Activated naive CD4-positive, alpha-beta T cell treated with anti-CD3 and anti-CD28 coated beads, Interleukin-2, amount 50 U/mL, for 24 hours (primary cell): ENCODE data around the gene TRIM3.
A peak's percentile ranks its signal among the peaks of the same experiment; 100 is the strongest.

Experiments used
- H3K27ac Mint-ChIP-seq: one replicate; pipeline ENCODE4 v1.8.0; 2021; ENCODE audit warnings: mild to moderate bottlenecking, mixed read lengths
- H3K27me3 Mint-ChIP-seq: one replicate; pipeline ENCODE4 v1.8.0; 2021; ENCODE audit warnings: mixed read lengths
- H3K36me3 Mint-ChIP-seq: one replicate; pipeline ENCODE4 v1.8.0; 2021; ENCODE audit warnings: mixed read lengths
- H3K4me1 Mint-ChIP-seq: one replicate; pipeline ENCODE4 v1.8.0; 2021; ENCODE audit warnings: mixed read lengths
- H3K4me3 Mint-ChIP-seq: one replicate; pipeline ENCODE4 v1.8.0; 2021; ENCODE audit warnings: mild to moderate bottlenecking, mixed read lengths
- H3K9me3 Mint-ChIP-seq: one replicate; pipeline ENCODE4 v1.8.0; 2021; ENCODE audit warnings: mixed read lengths

TRIM3 gene

GRCh38 chr11:6486256-6486655 lies 12.5 kb upstream of the TRIM3 start:
- Mint-ChIP-seq H3K4me1 (peaks cover 30% of the 10 kb centered on the region), H3K4me3 (no peak overlapping the region), H3K9me3 (no peaks in the 10 kb centered on the region), H3K27ac (no peak overlapping the region), H3K27me3 (no peaks in the 10 kb centered on the region), H3K36me3 (peaks cover 13% of the 10 kb centered on the region)

GRCh38 chr11:6485661-6486060 lies 11.9 kb upstream of the TRIM3 start:
- no peak overlapping the region for H3K27ac Mint-ChIP-seq
- peaks cover 33% of the 10 kb centered on the region for H3K4me1 Mint-ChIP-seq
- H3K27me3 Mint-ChIP-seq = no peaks in the 10 kb centered on the region
- H3K9me3 Mint-ChIP-seq = no peaks in the 10 kb centered on the region
- peaks cover 13% of the 10 kb centered on the region for H3K36me3 Mint-ChIP-seq
- no peak overlapping the region for H3K4me3 Mint-ChIP-seq

GRCh38 chr11:6483015-6483414 lies 9.3 kb upstream of the TRIM3 start:
- peaks cover 12% of the 10 kb centered on the region for H3K36me3 Mint-ChIP-seq
- H3K4me3 Mint-ChIP-seq = peak overlapping the region; percentile 88
- no peaks in the 10 kb centered on the region for H3K9me3 Mint-ChIP-seq
- H3K27me3 Mint-ChIP-seq = no peaks in the 10 kb centered on the region
- peak overlapping the region; percentile 76 for H3K27ac Mint-ChIP-seq
- H3K4me1 Mint-ChIP-seq = peaks cover 34% of the 10 kb centered on the region

- Mint-ChIP-seq H3K4me1 (peaks cover 34% of the 10 kb centered on the region), H3K27ac (peak overlapping the region; percentile 76), H3K9me3 (no peaks in the 10 kb centered on the region), H3K4me3 (peak overlapping the region; percentile 88), H3K27me3 (no peaks in the 10 kb centered on the region), H3K36me3 (peaks cover 13% of the 10 kb centered on the region)
These were observed 8.7 kb upstream of the TRIM3 start for GRCh38 chr11:6482441-6482840.

- H3K4me3 Mint-ChIP-seq = peak overlapping the region; percentile 88
- peak overlapping the region; percentile 48 for H3K27ac Mint-ChIP-seq
- H3K4me1 Mint-ChIP-seq = peaks cover 34% of the 10 kb centered on the region
- H3K36me3 Mint-ChIP-seq = peaks cover 13% of the 10 kb centered on the region
- H3K27me3 Mint-ChIP-seq = no peaks in the 10 kb centered on the region
- H3K9me3 Mint-ChIP-seq = no peaks in the 10 kb centered on the region
These were observed 8.2 kb upstream of the TRIM3 start for GRCh38 chr11:6481924-6482275.

GRCh38 chr11:6481012-6481923 lies 7.5 kb upstream of the TRIM3 start, which contains the start of the genes ARFIP2 and TIMM10B:
TSS of gene ARFIP2 (minus strand) at chr11:6481331. CDS start at chr11:6480421, 910 bp downstream.
TSS of gene TIMM10B (plus strand) at chr11:6481501. CDS start at chr11:6481517, 16 bp downstream.
- H3K9me3 Mint-ChIP-seq = no peaks in the 10 kb centered on the region
- H3K4me3 Mint-ChIP-seq = peak within 1 kb of the TSS; percentile 88
- H3K27me3 Mint-ChIP-seq = no peaks in the 10 kb centered on the region
- peak within 1 kb of the TSS; percentile 89 for H3K27ac Mint-ChIP-seq
- H3K4me1 Mint-ChIP-seq = peaks cover 34% of the 10 kb centered on the region
- peaks cover 13% of the 10 kb centered on the region for H3K36me3 Mint-ChIP-seq

- Mint-ChIP-seq H3K27me3 (no peaks in the 10 kb centered on the region), H3K4me3 (peak overlapping the region; percentile 88), H3K4me1 (peaks cover 36% of the 10 kb centered on the region), H3K9me3 (no peaks in the 10 kb centered on the region), H3K27ac (peak overlapping the region; percentile 89), H3K36me3 (peaks cover 13% of the 10 kb centered on the region)
These were observed 6.7 kb upstream of the TRIM3 start for GRCh38 chr11:6480299-6480914.

GRCh38 chr11:6476571-6476970 lies 2.8 kb upstream of the TRIM3 start:
- Mint-ChIP-seq H3K9me3 (no peaks in the 10 kb centered on the region), H3K4me3 (no peak overlapping the region), H3K4me1 (peaks cover 46% of the 10 kb centered on the region), H3K27me3 (no peaks in the 10 kb centered on the region), H3K27ac (no peak overlapping the region), H3K36me3 (peaks cover 4% of the 10 kb centered on the region)

GRCh38 chr11:6475936-6476335 lies 2.2 kb upstream of the TRIM3 start:
- Mint-ChIP-seq H3K36me3 (peaks cover 4% of the 10 kb centered on the region), H3K4me1 (peaks cover 48% of the 10 kb centered on the region), H3K27ac (peak overlapping the region; percentile 83), H3K9me3 (no peaks in the 10 kb centered on the region), H3K27me3 (no peaks in the 10 kb centered on the region), H3K4me3 (no peak overlapping the region)

GRCh38 chr11:6474806-6475500 lies 1.2 kb upstream of the TRIM3 start:
- Mint-ChIP-seq H3K36me3 (peaks cover 3% of the 10 kb centered on the region), H3K27me3 (no peaks in the 10 kb centered on the region), H3K9me3 (no peaks in the 10 kb centered on the region), H3K27ac (peak overlapping the region; percentile 20), H3K4me3 (peak overlapping the region; percentile 81), H3K4me1 (peaks cover 39% of the 10 kb centered on the region)

- no peaks in the 10 kb centered on the region for H3K9me3 Mint-ChIP-seq
- H3K4me3 Mint-ChIP-seq = peak overlapping the region; percentile 81
- H3K27me3 Mint-ChIP-seq = no peaks in the 10 kb centered on the region
- H3K4me1 Mint-ChIP-seq = peaks cover 34% of the 10 kb centered on the region
- peaks cover 1% of the 10 kb centered on the region for H3K36me3 Mint-ChIP-seq
- peak overlapping the region; percentile 53 for H3K27ac Mint-ChIP-seq
These were observed 662 bp upstream of the TRIM3 start for GRCh38 chr11:6474413-6474792.

- peak overlapping the region; percentile 77 for H3K4me3 Mint-ChIP-seq
- H3K27ac Mint-ChIP-seq = no peak overlapping the region
- no peaks in the 10 kb centered on the region for H3K27me3 Mint-ChIP-seq
- no peaks in the 10 kb centered on the region for H3K9me3 Mint-ChIP-seq
- peaks cover 1% of the 10 kb centered on the region for H3K36me3 Mint-ChIP-seq
- peaks cover 30% of the 10 kb centered on the region for H3K4me1 Mint-ChIP-seq
These were observed 807 bp downstream of the TRIM3 start for GRCh38 chr11:6472934-6473333.

GRCh38 chr11:6469599-6469998 lies 4.1 kb downstream of the TRIM3 start:
- H3K27ac Mint-ChIP-seq = no peak overlapping the region
- peaks cover 24% of the 10 kb centered on the region for H3K4me1 Mint-ChIP-seq
- peaks cover 6% of the 10 kb centered on the region for H3K36me3 Mint-ChIP-seq
- H3K9me3 Mint-ChIP-seq = no peaks in the 10 kb centered on the region
- H3K27me3 Mint-ChIP-seq = no peaks in the 10 kb centered on the region
- H3K4me3 Mint-ChIP-seq = no peak overlapping the region

GRCh38 chr11:6468712-6469495 lies 4.8 kb downstream of the TRIM3 start:
- Mint-ChIP-seq H3K27ac (no peak overlapping the region), H3K36me3 (peaks cover 6% of the 10 kb centered on the region), H3K27me3 (no peaks in the 10 kb centered on the region), H3K4me3 (no peak overlapping the region), H3K9me3 (no peaks in the 10 kb centered on the region), H3K4me1 (peaks cover 17% of the 10 kb centered on the region)

- Mint-ChIP-seq H3K36me3 (peaks cover 9% of the 10 kb centered on the region), H3K27me3 (no peaks in the 10 kb centered on the region), H3K9me3 (no peaks in the 10 kb centered on the region), H3K27ac (no peak overlapping the region), H3K4me1 (no peaks in the 10 kb centered on the region), H3K4me3 (no peak overlapping the region)
These were observed 14.7 kb downstream of the TRIM3 start for GRCh38 chr11:6459099-6459450.
